Measurements from ENCODE around the gene FBXW10. TPM values are rescaled to one million over a fixed set of nuclear protein-coding genes. Genes with fewer than 3 reads are reported as not detected.
"Not testable (repeated sequence)": the region's sequence is repeated elsewhere in the genome, so short reads cannot be mapped to it uniquely, and the experiment has no call there.

FBXW10 gene
- total and polyA plus RNA-seq, 2 of the 8 experiments (the other 6 are each of a cell fraction or from before 2014, with no cell fraction given): not detected

GRCh38 chr17:18721775-18722547 lies 21.9 kb upstream of the FBXW10 start:
- H4K8ac ChIP-seq (ENCODE audit: extremely low read depth, insufficient read depth, low read length); H2BK12ac ChIP-seq (ENCODE audit: low read depth, low read length); H4K5ac ChIP-seq (ENCODE audit: insufficient read length, low read depth, low read length); H2BK5ac ChIP-seq (ENCODE audit: low read depth, low read length); DNase-seq (ENCODE audit: low read depth in 1 of 2, low spot score in 2 of 2); H3K4ac ChIP-seq (replicated peaks; ENCODE audit: insufficient read length, low read depth, low read length); H2AFZ ChIP-seq (ENCODE audit: low read length); H3K27ac ChIP-seq (ENCODE audit: low read depth, low read length); H3K79me2 ChIP-seq (ENCODE audit: control insufficient read depth in 1 of 2, insufficient read depth in 2 of 2, low read length in 2 of 2); H3K9me3 ChIP-seq (ENCODE audit: insufficient read depth in 2 of 2, low read depth in 1 of 2, low read length in 1 of 2); CTCF ChIA-PET (ENCODE audit: partially characterized antibody); H4K91ac ChIP-seq (replicated peaks; ENCODE audit: insufficient read length, low read length); H2BK120ac ChIP-seq (replicated peaks; ENCODE audit: low read depth, low read length); FAIRE-seq; H3K9ac ChIP-seq (replicated peaks in 1 of 4; ENCODE audit: extremely low read depth in 1 of 4, low read depth in 3 of 4, low read length in 3 of 4); H3K18ac ChIP-seq (ENCODE audit: extremely low read depth, low read length); POLR2A ChIA-PET (ENCODE audit: partially characterized antibody); H3K36me3 ChIP-seq (ENCODE audit: control insufficient read depth in 2 of 4, insufficient read depth in 4 of 4, low read length in 3 of 4); H3K79me1 ChIP-seq (ENCODE audit: low read depth, low read length); H3K4me2 ChIP-seq (ENCODE audit: insufficient read depth in 1 of 2, low read depth in 2 of 2, low read length in 2 of 2); H3K23ac ChIP-seq (ENCODE audit: insufficient read length); H3K14ac ChIP-seq (ENCODE audit: insufficient read length); H3K4me3 ChIP-seq (ENCODE audit: extremely low read depth in 1 of 4, insufficient read depth in 2 of 4, low read depth in 3 of 4, low read length in 4 of 4); H3K27me3 ChIP-seq (replicated peaks in 1 of 4; ENCODE audit: control insufficient read depth in 3 of 4, extremely low read depth in 1 of 4, insufficient read depth in 3 of 4, low read length in 3 of 4); H3K56ac ChIP-seq (replicated peaks; ENCODE audit: insufficient read length, low read depth, low read length); H4K20me1 ChIP-seq (replicated peaks in 1 of 2; ENCODE audit: control insufficient read depth in 1 of 2, insufficient read depth in 2 of 2, low read length in 2 of 2); H3K23me2 ChIP-seq (ENCODE audit: low read depth, low read length); H2AK5ac ChIP-seq (ENCODE audit: low read depth, low read length); H2BK15ac ChIP-seq (ENCODE audit: low read length); H2BK20ac ChIP-seq (ENCODE audit: low read length); H3K4me1 ChIP-seq (replicated peaks in 1 of 4; ENCODE audit: control insufficient read depth in 3 of 4, insufficient read depth in 4 of 4, low read length in 3 of 4): not testable (repeated sequence)
- WGBS, 2 experiments (ENCODE audit: extremely low coverage in 1 of 2, insufficient coverage in 1 of 2, insufficient read length in 1 of 2, insufficient replicate concordance in 2 of 2, low coverage in 1 of 2, low lambda C conversion rate in 2 of 2, missing lambda C conversion rate in 1 of 2): 100% methylated on average over 1 of the region's 12 CpGs; no CpG with 5 or more reads in 1 of the 2 experiments

- H2AK5ac ChIP-seq (ENCODE audit: low read depth, low read length); H3K56ac ChIP-seq (replicated peaks; ENCODE audit: insufficient read length, low read depth, low read length); CTCF ChIA-PET (ENCODE audit: partially characterized antibody); H3K4ac ChIP-seq (replicated peaks; ENCODE audit: insufficient read length, low read depth, low read length); H3K14ac ChIP-seq (ENCODE audit: insufficient read length); H2BK20ac ChIP-seq (ENCODE audit: low read length); H3K9ac ChIP-seq (replicated peaks in 1 of 4; ENCODE audit: extremely low read depth in 1 of 4, low read depth in 3 of 4, low read length in 3 of 4); H2BK12ac ChIP-seq (ENCODE audit: low read depth, low read length); H3K23ac ChIP-seq (ENCODE audit: insufficient read length); H3K4me2 ChIP-seq (ENCODE audit: insufficient read depth in 1 of 2, low read depth in 2 of 2, low read length in 2 of 2); DNase-seq (ENCODE audit: low read depth in 1 of 2, low spot score in 2 of 2); H2BK5ac ChIP-seq (ENCODE audit: low read depth, low read length); H3K18ac ChIP-seq (ENCODE audit: extremely low read depth, low read length); H3K79me1 ChIP-seq (ENCODE audit: low read depth, low read length); H3K23me2 ChIP-seq (ENCODE audit: low read depth, low read length); H3K79me2 ChIP-seq (ENCODE audit: control insufficient read depth in 1 of 2, insufficient read depth in 2 of 2, low read length in 2 of 2); H3K4me3 ChIP-seq (ENCODE audit: extremely low read depth in 1 of 4, insufficient read depth in 2 of 4, low read depth in 3 of 4, low read length in 4 of 4); POLR2A ChIA-PET (ENCODE audit: partially characterized antibody); H4K20me1 ChIP-seq (replicated peaks in 1 of 2; ENCODE audit: control insufficient read depth in 1 of 2, insufficient read depth in 2 of 2, low read length in 2 of 2); H2BK15ac ChIP-seq (ENCODE audit: low read length); H3K36me3 ChIP-seq (ENCODE audit: control insufficient read depth in 2 of 4, insufficient read depth in 4 of 4, low read length in 3 of 4); H2BK120ac ChIP-seq (replicated peaks; ENCODE audit: low read depth, low read length); H3K27ac ChIP-seq (ENCODE audit: low read depth, low read length); H3K9me3 ChIP-seq (ENCODE audit: insufficient read depth in 2 of 2, low read depth in 1 of 2, low read length in 1 of 2); H4K5ac ChIP-seq (ENCODE audit: insufficient read length, low read depth, low read length); H3K4me1 ChIP-seq (replicated peaks in 1 of 4; ENCODE audit: control insufficient read depth in 3 of 4, insufficient read depth in 4 of 4, low read length in 3 of 4); H4K8ac ChIP-seq (ENCODE audit: extremely low read depth, insufficient read depth, low read length); FAIRE-seq; H3K27me3 ChIP-seq (replicated peaks in 1 of 4; ENCODE audit: control insufficient read depth in 3 of 4, extremely low read depth in 1 of 4, insufficient read depth in 3 of 4, low read length in 3 of 4); H2AFZ ChIP-seq (ENCODE audit: low read length); H4K91ac ChIP-seq (replicated peaks; ENCODE audit: insufficient read length, low read length): not testable (repeated sequence)
- WGBS, 2 experiments (ENCODE audit: extremely low coverage in 1 of 2, insufficient coverage in 1 of 2, insufficient read length in 1 of 2, insufficient replicate concordance in 2 of 2, low coverage in 1 of 2, low lambda C conversion rate in 2 of 2, missing lambda C conversion rate in 1 of 2): 76% methylated on average over 3 of the region's 5 CpGs; no CpG with 5 or more reads in 1 of the 2 experiments
These were observed 21.2 kb upstream of the FBXW10 start for GRCh38 chr17:18722612-18723011.
